GM13976 (cell line): ENCODE results near the gene CCDC197.

Experiments used
- DNase-seq: peaks from one replicate; pipeline ENCODE4 v3.0.0; 2012; ENCODE audit warnings: low spot score
- CTCF ChIP-seq: IDR thresholded peaks from 2 replicates; pipeline ENCODE4 v1.5.1; 2012; ENCODE audit warnings: borderline replicate concordance, mild to moderate bottlenecking; ENCODE audit not compliant: insufficient read depth; ENCODE audit errors: extremely low read depth, missing control alignments, control extremely low read depth
- in situ Hi-C: fragments of 300-500 bp; cut with MboI; formaldehyde crosslinking; loops from one replicate; pipeline ENCODE4 v1.12.0; 2022; ENCODE audit warnings: low sequenced_read_pairs, mixed read lengths, inconsistent platforms; ENCODE audit not compliant: unreplicated experiment

Gene CCDC197

GRCh38 chr14:93961620-93962019 lies 35.5 kb upstream of the CCDC197 start:
- in situ Hi-C loops, result no loop called here
- no peak for DNase-seq
- TF ChIP-seq CTCF, result no peak

GRCh38 chr14:93962701-93963601 lies 34.1 kb upstream of the CCDC197 start:
- TF ChIP-seq CTCF, result no peak
- in situ Hi-C loops, result no loop called here
- peak; percentile 75 for DNase-seq

GRCh38 chr14:93963692-93964091 lies 33.4 kb upstream of the CCDC197 start:
- in situ Hi-C loops, result no loop called here
- no peak for DNase-seq
- TF ChIP-seq CTCF, result no peak

- no peak for TF ChIP-seq CTCF
- no peak for DNase-seq
- in situ Hi-C loops, result no loop called here
Observed at GRCh38 chr14:93964281-93964680, 32.8 kb upstream of the CCDC197 start.

GRCh38 chr14:93964820-93965286 lies 32.2 kb upstream of the CCDC197 start:
- no peak for TF ChIP-seq CTCF
- in situ Hi-C loops, result no loop called here
- no peak for DNase-seq

GRCh38 chr14:93965287-93965821 lies 31.7 kb upstream of the CCDC197 start:
- no peak for TF ChIP-seq CTCF
- DNase-seq, result no peak
- in situ Hi-C loops, result no loop called here
